ENCODE measurements around the gene NAT10. TPM values are rescaled to one million over a fixed set of nuclear protein-coding genes. Genes with fewer than 3 reads are reported as not detected.

Gene NAT10
- total RNA-seq, 1 donor from 2014 or later, result 42.9 TPM

DNA sequence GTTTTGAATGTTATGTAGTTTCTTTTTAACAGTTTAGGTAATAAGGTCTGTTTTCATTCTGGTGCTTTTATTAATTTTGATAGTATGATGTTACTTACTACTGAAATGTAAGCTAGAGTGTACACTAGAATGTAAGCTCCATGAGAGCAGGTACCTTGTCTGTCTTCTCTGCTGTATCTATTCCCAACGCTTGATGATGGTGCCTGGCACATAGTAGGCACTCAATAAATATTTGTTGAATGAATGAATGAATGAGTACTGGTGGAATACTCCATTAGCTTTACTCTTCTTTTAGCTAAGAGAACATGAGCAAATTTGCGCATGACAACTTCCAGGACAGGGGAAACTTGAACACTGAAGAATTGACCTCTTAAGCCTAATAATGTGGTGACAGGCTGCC lies 6.6 kb upstream of the NAT10 start:
- no peak for ATAC-seq
- no peaks in the 10 kb centered on the region for H3K4me1 ChIP-seq
- no peaks in the 10 kb centered on the region for H3K9me3 ChIP-seq
- TF ChIP-seq, protein P1, sequence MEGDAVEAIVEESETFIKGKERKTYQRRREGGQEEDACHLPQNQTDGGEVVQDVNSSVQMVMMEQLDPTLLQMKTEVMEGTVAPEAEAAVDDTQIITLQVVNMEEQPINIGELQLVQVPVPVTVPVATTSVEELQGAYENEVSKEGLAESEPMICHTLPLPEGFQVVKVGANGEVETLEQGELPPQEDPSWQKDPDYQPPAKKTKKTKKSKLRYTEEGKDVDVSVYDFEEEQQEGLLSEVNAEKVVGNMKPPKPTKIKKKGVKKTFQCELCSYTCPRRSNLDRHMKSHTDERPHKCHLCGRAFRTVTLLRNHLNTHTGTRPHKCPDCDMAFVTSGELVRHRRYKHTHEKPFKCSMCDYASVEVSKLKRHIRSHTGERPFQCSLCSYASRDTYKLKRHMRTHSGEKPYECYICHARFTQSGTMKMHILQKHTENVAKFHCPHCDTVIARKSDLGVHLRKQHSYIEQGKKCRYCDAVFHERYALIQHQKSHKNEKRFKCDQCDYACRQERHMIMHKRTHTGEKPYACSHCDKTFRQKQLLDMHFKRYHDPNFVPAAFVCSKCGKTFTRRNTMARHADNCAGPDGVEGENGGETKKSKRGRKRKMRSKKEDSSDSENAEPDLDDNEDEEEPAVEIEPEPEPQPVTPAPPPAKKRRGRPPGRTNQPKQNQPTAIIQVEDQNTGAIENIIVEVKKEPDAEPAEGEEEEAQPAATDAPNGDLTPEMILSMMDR (IDR thresholded peaks at IDR 0.05), result no peak
- H3K27ac ChIP-seq, result no peak overlapping the region
- no peaks in the 10 kb centered on the region for H3K27me3 ChIP-seq
- intact Hi-C loops (cut with DNase I), result no loop called here
- H3K36me3 ChIP-seq, result peaks cover 78% of the 10 kb centered on the region
- H3K4me3 ChIP-seq, result no peak overlapping the region
- no peak for DNase-seq

DNA sequence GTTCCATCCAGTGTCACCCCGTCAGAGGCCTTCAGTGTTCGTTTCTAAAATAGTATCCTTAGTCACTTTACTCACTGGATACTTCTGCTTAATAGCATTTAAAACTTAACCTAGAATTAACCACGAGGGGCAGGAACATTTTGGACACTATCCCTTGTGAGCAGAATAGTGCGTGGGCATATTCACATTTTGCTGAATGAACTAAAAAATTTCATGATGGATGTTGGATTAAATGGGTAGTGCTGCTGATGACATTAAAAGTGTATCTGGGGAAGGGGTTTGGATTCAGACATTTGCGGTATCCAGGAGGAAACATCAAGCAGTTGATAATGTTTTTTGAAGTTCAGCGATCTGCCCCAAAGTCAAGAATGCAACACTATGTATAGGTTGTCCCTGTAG lies 750 bp upstream of the NAT10 start:
- Histone ChIP-seq H3K9me3 (no peaks in the 10 kb centered on the region), H3K4me3 (peak overlapping the region; percentile 97), H3K36me3 (peaks cover 39% of the 10 kb centered on the region), H3K27ac (peak overlapping the region; percentile 98), H3K4me1 (peaks cover 16% of the 10 kb centered on the region), H3K27me3 (no peaks in the 10 kb centered on the region)
- intact Hi-C loops (cut with DNase I), result no loop called here
- no peak for DNase-seq
- ATAC-seq, result no peak
- TF ChIP-seq, protein P1 (IDR thresholded peaks at IDR 0.05), result no peak

GRCh38 chr11:34105957-34106504 lies 602 bp downstream of the NAT10 start:
- ATAC-seq (no peak), DNase-seq (no peak)
- H3K4me3 ChIP-seq, result peak overlapping the region; percentile 97
- peaks cover 16% of the 10 kb centered on the region for H3K4me1 ChIP-seq
- H3K27me3 ChIP-seq, result no peaks in the 10 kb centered on the region
- H3K36me3 ChIP-seq, result peaks cover 37% of the 10 kb centered on the region
- intact Hi-C loops (cut with DNase I), result no loop called here
- TF ChIP-seq, protein P1 (IDR thresholded peaks at IDR 0.05), result no peak
- H3K27ac ChIP-seq, result peak overlapping the region; percentile 98
- H3K9me3 ChIP-seq, result no peaks in the 10 kb centered on the region

- Histone ChIP-seq H3K27ac (no peak overlapping the region), H3K36me3 (peaks cover 87% of the 10 kb centered on the region), H3K4me1 (peaks cover 4% of the 10 kb centered on the region), H3K27me3 (no peaks in the 10 kb centered on the region), H3K4me3 (no peak overlapping the region), H3K9me3 (no peaks in the 10 kb centered on the region)
- intact Hi-C loops (cut with DNase I), result no loop called here
- TF ChIP-seq, protein P1 (IDR thresholded peaks at IDR 0.05), result no peak
- ATAC-seq (no peak), DNase-seq (no peak)
These were observed 6.4 kb downstream of the NAT10 start for GRCh38 chr11:34111722-34112270.

DNA sequence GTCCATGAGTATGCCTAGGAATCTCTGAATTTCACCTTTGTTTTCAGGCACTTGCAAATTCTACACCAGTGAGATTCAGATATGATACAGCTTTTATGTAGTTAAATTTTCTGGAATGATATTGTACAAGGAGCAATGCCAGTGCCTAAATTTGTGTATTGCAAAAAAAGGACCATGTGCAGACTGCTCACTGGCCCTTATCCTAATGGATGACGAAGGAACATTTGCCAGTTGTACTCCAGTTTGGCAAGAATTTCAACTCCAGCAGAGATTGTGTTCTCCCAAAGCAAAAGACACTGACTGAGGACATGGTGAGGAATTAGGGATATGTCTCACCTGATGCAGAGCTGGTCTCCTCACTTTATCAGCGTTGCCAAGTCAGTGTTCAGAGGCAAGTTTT lies 8.6 kb downstream of the NAT10 start:
- TF ChIP-seq, protein P1 (IDR thresholded peaks at IDR 0.05), result no peak
- no peak for ATAC-seq
- DNase-seq, result no peak
- Histone ChIP-seq H3K27me3 (no peaks in the 10 kb centered on the region), H3K4me1 (no peaks in the 10 kb centered on the region), H3K4me3 (no peak overlapping the region), H3K9me3 (no peaks in the 10 kb centered on the region), H3K36me3 (peaks cover 98% of the 10 kb centered on the region), H3K27ac (no peak overlapping the region)
- intact Hi-C loops (cut with DNase I), result no loop called here

GRCh38 chr11:34114471-34114870 lies 9.0 kb downstream of the NAT10 start:
- no peaks in the 10 kb centered on the region for H3K4me1 ChIP-seq
- TF ChIP-seq, protein P1 (IDR thresholded peaks at IDR 0.05), result no peak
- H3K36me3 ChIP-seq, result peaks cover 98% of the 10 kb centered on the region
- H3K4me3 ChIP-seq, result no peak overlapping the region
- intact Hi-C loops (cut with DNase I), result no loop called here
- no peak overlapping the region for H3K27ac ChIP-seq
- ATAC-seq (no peak), DNase-seq (no peak)
- H3K9me3 ChIP-seq, result no peaks in the 10 kb centered on the region
- no peaks in the 10 kb centered on the region for H3K27me3 ChIP-seq
